DMS153 (cell line): Measurements from ENCODE around the gene FMO2.

Source experiments
- DNase-seq: peaks from one replicate; lab custom pipeline; 2025; lab: John Stamatoyannopoulos, UW

Gene FMO2

GRCh38 chr1:171174560-171175294 lies 10.4 kb upstream of the FMO2 start:
- DNase-seq: no peak

GRCh38 chr1:171177261-171177660 lies 7.8 kb upstream of the FMO2 start:
- DNase-seq: no peak

- DNase-seq: no peak
These were observed 5.5 kb upstream of the FMO2 start for GRCh38 chr1:171179318-171180227.

- no peak for DNase-seq
These were observed 4.4 kb upstream of the FMO2 start for GRCh38 chr1:171180670-171181069.

GRCh38 chr1:171188388-171189266 lies 3.5 kb downstream of the FMO2 start:
- DNase-seq: peak; percentile 26

- DNase-seq: no peak
These were observed 6.9 kb downstream of the FMO2 start for GRCh38 chr1:171191992-171192391.

- no peak for DNase-seq
These were observed 10.7 kb downstream of the FMO2 start for GRCh38 chr1:171195767-171196166.

GRCh38 chr1:171196351-171196750 lies 11.3 kb downstream of the FMO2 start:
- no peak for DNase-seq

GRCh38 chr1:171198081-171198480 lies 13.0 kb downstream of the FMO2 start:
- DNase-seq: no peak

- DNase-seq: no peak
These were observed 19.2 kb downstream of the FMO2 start for GRCh38 chr1:171204296-171204695.

- no peak for DNase-seq
These were observed 21.3 kb downstream of the FMO2 start for GRCh38 chr1:171206204-171206977.

GRCh38 chr1:171206978-171207355 lies 21.9 kb downstream of the FMO2 start:
- no peak for DNase-seq

- DNase-seq: no peak
These were observed 22.3 kb downstream of the FMO2 start for GRCh38 chr1:171207377-171207776.

- DNase-seq: no peak
These were observed 25.3 kb downstream of the FMO2 start for GRCh38 chr1:171210355-171210754.

GRCh38 chr1:171212607-171213351 lies 27.7 kb downstream of the FMO2 start:
- no peak for DNase-seq

- no peak for DNase-seq
These were observed 28.7 kb downstream of the FMO2 start for GRCh38 chr1:171213559-171214454.

GRCh38 chr1:171217658-171218443 lies 32.8 kb downstream of the FMO2 start:
- no peak for DNase-seq

GRCh38 chr1:171218661-171219060 lies 33.6 kb downstream of the FMO2 start:
- DNase-seq: no peak
